ENCODE measurements around the gene ZBTB7A. TPM values are rescaled to one million over a fixed set of nuclear protein-coding genes. Genes with fewer than 3 reads are reported as not detected.

The ZBTB7A gene
- polyA plus RNA-seq, 2 of the 4 experiments (the other 2 are of a cell fraction), result 2.3 to 11.6 TPM

- no peaks in the 10 kb centered on the region for H3K9me3 ChIP-seq
- no peak overlapping the region for H3K27ac ChIP-seq
- H3K4me1 ChIP-seq, result peaks cover 49% of the 10 kb centered on the region
- no peak overlapping the region for H3K4me2 ChIP-seq
- no peak for ATAC-seq
- WGBS (ENCODE audit: missing lambda C conversion rate), result 94% methylated on average over 57 of the region's 91 CpGs
- POLR2A ChIA-PET, result no interaction called here
- H3K4me3 ChIP-seq, result no peak overlapping the region
- CTCF ChIA-PET, result interaction anchor here (1.4 kb wide), 1 partner anchor 86 kb away, joined by 3 read pairs; no protein-coding TSS in a partner anchor
- TF ChIP-seq HOXB13 (CRISPR knock-in tag; IDR thresholded peaks at IDR 0.05; ENCODE audit: low read depth) (no peak), E2F6 (IDR thresholded peaks at IDR 0.05; ENCODE audit: borderline replicate concordance, low read depth) (no peak), RNF2 (IDR thresholded peaks at IDR 0.05; ENCODE audit: borderline replicate concordance, low read depth) (no peak), TP53 (CRISPR knock-in tag; IDR thresholded peaks at IDR 0.05) (no peak), RAD21 (conservative IDR thresholded peaks at IDR 0.05 in 1 of 2, IDR thresholded peaks at IDR 0.05 in 1 of 2) (no peak), EP300 (IDR thresholded peaks at IDR 0.05) (no peak), HES2 (IDR thresholded peaks at IDR 0.05) (no peak), ZC3H11A (IDR thresholded peaks at IDR 0.05) (no peak), CTCF (IDR thresholded peaks at IDR 0.05) (no peak), MYC (IDR thresholded peaks at IDR 0.05; ENCODE audit: borderline replicate concordance, low read length) (no peak), HEYL (CRISPR knock-in tag; IDR thresholded peaks at IDR 0.05) (no peak), JUNB (IDR thresholded peaks at IDR 0.05) (no peak), SREBF2 (IDR thresholded peaks at IDR 0.05) (no peak)
- DNase-seq (ENCODE audit: low read depth in 1 of 2, low spot score in 1 of 2), result no peak
- FAIRE-seq, result no peak
Observed at GRCh38 chr19:4054441-4055208, 12.1 kb downstream of the ZBTB7A start.

GRCh38 chr19:4053423-4054324 is 13.0 kb downstream of the ZBTB7A start:
- ATAC-seq (no peak), FAIRE-seq (no peak), DNase-seq (ENCODE audit: low read depth in 1 of 2, low spot score in 1 of 2) (no peak)
- no peaks in the 10 kb centered on the region for H3K9me3 ChIP-seq
- POLR2A ChIA-PET, result no interaction called here
- H3K27ac ChIP-seq, result peak overlapping the region; percentile 92 to 94; a peak in 4 of 6 replicates
- peaks cover 39% of the 10 kb centered on the region for H3K4me1 ChIP-seq
- TF ChIP-seq KDM5A (IDR thresholded peaks at IDR 0.05), result no peak
- no peak for TF ChIP-seq SREBF2 (IDR thresholded peaks at IDR 0.05)
- TF ChIP-seq NFE2L2 (conservative IDR thresholded peaks at IDR 0.05; ENCODE audit: low read length), result no peak
- TF ChIP-seq MAFK (IDR thresholded peaks at IDR 0.05; ENCODE audit: partially characterized antibody), result no peak
- TF ChIP-seq HOXB5 (CRISPR knock-in tag; IDR thresholded peaks at IDR 0.05), result no peak
- TF ChIP-seq PHF8 (IDR thresholded peaks at IDR 0.05; ENCODE audit: borderline replicate concordance, low read depth), result no peak
- TF ChIP-seq TP53 (CRISPR knock-in tag; IDR thresholded peaks at IDR 0.05), result no peak
- no peak for TF ChIP-seq ZC3H11A (IDR thresholded peaks at IDR 0.05)
- TF ChIP-seq EP300 (IDR thresholded peaks at IDR 0.05), result no peak
- no peak for TF ChIP-seq FOSB (CRISPR knock-in tag; IDR thresholded peaks at IDR 0.05)
- TF ChIP-seq BHLHE40 (IDR thresholded peaks at IDR 0.05; ENCODE audit: low read depth, low read length), result no peak
- no peak for TF ChIP-seq EHF (CRISPR knock-in tag; IDR thresholded peaks at IDR 0.05)
- no peak for TF ChIP-seq E2F6 (IDR thresholded peaks at IDR 0.05; ENCODE audit: borderline replicate concordance, low read depth)
- no peak for TF ChIP-seq CHD2 (IDR thresholded peaks at IDR 0.05; ENCODE audit: low read length, partially characterized antibody)
- no peak for TF ChIP-seq MAZ (IDR thresholded peaks at IDR 0.05; ENCODE audit: borderline replicate concordance, low read depth, low read length)
- 93% methylated on average over 59 of the region's 82 CpGs for WGBS (ENCODE audit: missing lambda C conversion rate)
- peak overlapping the region; percentile 97 for H3K4me2 ChIP-seq
- H3K4me3 ChIP-seq, result no peak overlapping the region; the same call in 2 of the 3 replicates
- CTCF ChIA-PET, result interaction anchor here (1.4 kb wide), 1 partner anchor 87 kb away, joined by 3 read pairs; no protein-coding TSS in a partner anchor

Measured in A549 (cell line).